Sigmoid colon (tissue), 7 donors: Measurements from ENCODE around the gene PSMG4. TPM values are rescaled to one million over a fixed set of nuclear protein-coding genes. Genes with fewer than 3 reads are reported as not detected.

Source experiments
- DNase-seq: peaks from one replicate; pipeline ENCODE4 v3.0.0-alpha.2; 2019
- H3K27ac ChIP-seq, 4 donors: fragments of 200-600 bp; sonication (generic); one replicate each; pipeline ENCODE4 v1.5.1; 2016 to 2019; ENCODE audit warnings: mild to moderate bottlenecking in 1 of 4
- H3K27me3 ChIP-seq, 3 donors: fragments of 200-600 bp; sonication (generic); one replicate each; pipeline ENCODE4 v1.5.1; 2019; ENCODE audit warnings: mild to moderate bottlenecking in 1 of 3
- H3K36me3 ChIP-seq, 4 donors: fragments of 200-600 bp; sonication (generic); one replicate each; pipeline ENCODE4 v1.5.1; 2016 to 2019
- H3K4me1 ChIP-seq, 4 donors: fragments of 200-600 bp; sonication (generic); one replicate each; pipeline ENCODE4 v1.5.1; 2017 to 2019
- H3K4me3 ChIP-seq, 4 donors: fragments of 200-600 bp; sonication (generic); one replicate each; pipeline ENCODE4 v1.5.1; 2017 to 2019; ENCODE audit warnings: mild to moderate bottlenecking in 2 of 4, moderate library complexity in 1 of 4
- H3K9me3 ChIP-seq, 4 donors: fragments of 200-600 bp in 3 of 4; sonication (generic) in 3 of 4; one replicate each; pipeline versions ENCODE4 v1.5.1 to v1.6.1; 2013 to 2019
- EP300 ChIP-seq, 4 donors: sonication (generic); formaldehyde crosslinking; IDR thresholded peaks; one replicate each; pipeline ENCODE4 v1.6.1; 2017; ENCODE audit warnings: antibody characterized with exemption in 4 of 4
- POLR2A ChIP-seq, 2 donors: fragments of 450-650 bp; IDR thresholded peaks; one replicate each; pipeline ENCODE4 v1.6.1; 2016; ENCODE audit warnings: antibody characterized with exemption in 2 of 2, mild to moderate bottlenecking in 2 of 2, moderate library complexity in 2 of 2
- POLR2AphosphoS5 ChIP-seq, 4 donors: sonication (generic); formaldehyde crosslinking; IDR thresholded peaks; one replicate each; pipeline ENCODE4 v1.6.1; 2017; ENCODE audit warnings: antibody characterized with exemption in 4 of 4
- WGBS, 2 donors: extraction: QIAGEN DNeasy Blood & Tissue Kit; methylation state at CpG; one replicate each; pipeline ENCODE4 v1.1.7; 2013; 5-methylcytosine and 5-hydroxymethylcytosine counted together
- intact Hi-C: fragments of 100-400 bp; cut with DNase I; formaldehyde crosslinking; loops from one replicate; pipeline ENCODE4 v1.15.1; 2023
- polyA plus RNA-seq, 3 donors: library from polyadenylated mRNA; stranded (reverse); fragments of 200-250 nt; gene quantifications; one replicate each; pipeline ENCODE4 v1.2.3, GENCODE V29; 2013
- total RNA-seq, 4 donors: library from RNA; depleted of rRNA; stranded (reverse); fragments of >200 nt; gene quantifications; one replicate each; pipeline ENCODE4 v1.1.0, GENCODE V29; 2016
- TF ChIP-seq, protein P1 (sequence below), 4 experiments: fragments of 450-650 bp in 3 of 4; fragments of 200-600 bp in 1 of 4; IDR thresholded peaks; one replicate each; pipeline ENCODE4 v1.5.1; 2016 to 2019; ENCODE audit warnings: antibody characterized with exemption in 4 of 4, mild to moderate bottlenecking in 3 of 4, moderate library complexity in 2 of 4
- donor health status: healthy with polysubstance abuse.
- donor health status: Bipolar disorder and iron deficiency.
- donor health status: healthy.

PSMG4 gene
- total and polyA plus RNA-seq, 7 donors, result 14.6 to 39.0 (median 30.0) TPM

DNA sequence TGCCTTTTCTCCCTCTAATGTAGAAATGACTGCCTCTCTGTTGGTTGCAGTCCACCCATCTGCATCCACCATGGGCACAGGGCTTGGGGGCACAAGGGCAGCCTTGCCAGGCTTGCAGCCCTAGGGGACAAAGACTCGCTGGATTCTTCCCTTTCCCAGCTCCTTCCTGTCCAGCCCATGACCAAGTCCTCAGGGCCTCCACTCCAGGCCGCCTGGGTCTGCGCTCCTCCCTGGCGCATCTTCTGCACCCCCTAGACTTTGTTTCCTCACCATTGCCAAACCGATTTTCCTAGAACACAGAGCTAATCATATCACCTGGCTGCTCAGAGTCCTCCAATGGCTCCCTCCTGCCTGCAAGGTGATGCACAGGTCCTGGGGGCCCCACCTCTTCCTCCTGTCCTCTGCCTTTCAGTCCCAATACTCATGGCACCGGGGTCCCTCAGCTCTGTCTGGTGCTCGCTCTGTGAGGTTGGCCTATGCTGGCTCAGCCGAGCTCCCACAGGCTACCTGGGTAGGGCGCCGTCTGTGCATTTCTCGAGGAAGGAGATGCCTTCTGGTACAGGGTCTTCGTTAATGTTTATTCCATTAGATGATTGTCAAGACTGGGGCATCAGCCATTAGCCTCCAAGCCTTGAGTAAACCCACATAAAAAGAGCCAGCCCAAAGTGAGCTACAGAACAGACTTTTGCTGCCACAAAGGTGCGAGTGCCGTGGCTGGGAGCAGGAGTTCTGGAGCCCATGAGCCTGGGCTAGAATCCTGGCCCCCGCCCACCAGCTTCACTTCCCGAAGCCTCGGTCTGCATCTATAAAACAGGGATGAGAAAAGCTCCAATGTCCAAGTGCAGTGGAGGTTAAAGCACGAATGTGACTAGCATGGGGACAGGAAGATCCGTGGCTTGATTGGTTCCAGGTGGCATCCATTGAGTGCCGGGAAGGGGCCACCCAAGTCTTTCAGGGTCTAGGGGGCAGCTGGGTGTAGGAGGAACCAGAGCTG is 17.7 kb downstream of the PSMG4 start:
- DNase-seq, result peak; percentile 60
- 87 to 89% methylated on average over 20 of the region's 20 CpGs for WGBS, 2 donors
- Histone ChIP-seq H3K4me3 (no peak overlapping the region), H3K36me3 (peaks cover 0 to 29% (median 4%) of the 10 kb centered on the region in 4 donors), H3K4me1 (peaks cover 0 to 21% (median 6%) of the 10 kb centered on the region in 4 donors), H3K27ac (no peak overlapping the region), H3K9me3 (no peaks in the 10 kb centered on the region), H3K27me3 (no peaks in the 10 kb centered on the region)
- TF ChIP-seq POLR2A (IDR thresholded peaks at IDR 0.05) (no peak), POLR2AphosphoS5 (IDR thresholded peaks at IDR 0.05) (no peak), EP300 (IDR thresholded peaks at IDR 0.05) (no peak)
- TF ChIP-seq, protein P1, sequence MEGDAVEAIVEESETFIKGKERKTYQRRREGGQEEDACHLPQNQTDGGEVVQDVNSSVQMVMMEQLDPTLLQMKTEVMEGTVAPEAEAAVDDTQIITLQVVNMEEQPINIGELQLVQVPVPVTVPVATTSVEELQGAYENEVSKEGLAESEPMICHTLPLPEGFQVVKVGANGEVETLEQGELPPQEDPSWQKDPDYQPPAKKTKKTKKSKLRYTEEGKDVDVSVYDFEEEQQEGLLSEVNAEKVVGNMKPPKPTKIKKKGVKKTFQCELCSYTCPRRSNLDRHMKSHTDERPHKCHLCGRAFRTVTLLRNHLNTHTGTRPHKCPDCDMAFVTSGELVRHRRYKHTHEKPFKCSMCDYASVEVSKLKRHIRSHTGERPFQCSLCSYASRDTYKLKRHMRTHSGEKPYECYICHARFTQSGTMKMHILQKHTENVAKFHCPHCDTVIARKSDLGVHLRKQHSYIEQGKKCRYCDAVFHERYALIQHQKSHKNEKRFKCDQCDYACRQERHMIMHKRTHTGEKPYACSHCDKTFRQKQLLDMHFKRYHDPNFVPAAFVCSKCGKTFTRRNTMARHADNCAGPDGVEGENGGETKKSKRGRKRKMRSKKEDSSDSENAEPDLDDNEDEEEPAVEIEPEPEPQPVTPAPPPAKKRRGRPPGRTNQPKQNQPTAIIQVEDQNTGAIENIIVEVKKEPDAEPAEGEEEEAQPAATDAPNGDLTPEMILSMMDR (IDR thresholded peaks at IDR 0.05), result no peak
- intact Hi-C loops, result no loop called here

DNA sequence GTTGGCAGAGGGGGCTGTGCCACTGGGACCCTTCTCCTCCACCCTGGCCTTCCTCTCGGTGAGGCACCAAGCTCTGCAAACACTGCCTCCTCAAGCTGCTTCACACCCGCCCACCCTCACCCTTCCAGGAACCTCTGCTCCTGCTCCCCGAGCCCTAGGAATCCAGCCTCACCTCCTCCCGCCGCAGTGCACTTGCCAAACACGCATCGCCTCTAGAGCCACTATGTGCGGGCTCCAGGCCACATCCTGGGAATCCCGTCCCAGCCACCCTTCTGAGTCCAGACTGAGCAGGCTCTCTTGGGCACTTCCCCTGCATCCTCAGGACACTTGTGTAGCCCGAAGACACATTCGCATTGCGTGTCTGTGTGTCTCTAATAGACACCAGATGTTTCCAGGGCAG is 18.5 kb downstream of the PSMG4 start:
- H3K9me3 ChIP-seq, result no peaks in the 10 kb centered on the region
- peak; percentile 53 for DNase-seq
- no peaks in the 10 kb centered on the region for H3K27me3 ChIP-seq
- 90 to 92% methylated on average over 12 of the region's 12 CpGs for WGBS, 2 donors
- intact Hi-C loops, result no loop called here
- TF ChIP-seq POLR2A (IDR thresholded peaks at IDR 0.05) (no peak), EP300 (IDR thresholded peaks at IDR 0.05) (no peak), POLR2AphosphoS5 (IDR thresholded peaks at IDR 0.05) (no peak)
- TF ChIP-seq, protein P1 (IDR thresholded peaks at IDR 0.05), result no peak
- no peak overlapping the region for H3K4me3 ChIP-seq
- H3K27ac ChIP-seq, result no peak overlapping the region
- H3K4me1 ChIP-seq, result peaks cover 0 to 28% (median 14%) of the 10 kb centered on the region in 4 donors
- H3K36me3 ChIP-seq, result peaks cover 0 to 21% (median 0%) of the 10 kb centered on the region in 4 donors

DNA sequence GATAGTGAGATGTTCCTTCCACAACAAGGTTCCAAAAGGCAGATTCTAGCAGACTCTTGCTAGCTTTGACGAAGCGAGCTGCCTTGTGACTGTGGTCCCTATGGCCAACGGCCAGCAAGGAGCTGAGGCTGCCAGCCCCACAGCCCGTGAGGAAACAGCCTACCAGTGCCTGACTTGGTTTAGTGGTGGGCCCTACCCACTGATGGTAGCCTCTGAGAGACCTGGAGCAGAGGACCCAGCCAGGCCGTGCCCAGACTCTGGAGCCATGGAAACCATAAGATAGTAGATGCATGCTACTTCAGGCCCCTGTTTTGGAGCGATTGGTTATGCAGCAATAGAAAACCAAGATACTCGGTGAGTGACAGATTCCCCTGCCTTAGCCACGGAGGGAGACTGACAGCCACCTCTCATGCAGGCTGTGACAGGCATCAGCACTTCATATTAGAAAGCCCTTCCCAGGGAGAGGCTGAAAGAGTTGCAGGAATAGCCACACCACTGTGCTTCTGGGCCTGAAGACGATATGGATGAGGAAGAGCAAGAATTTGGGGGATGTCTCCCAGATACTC is 19.2 kb downstream of the PSMG4 start:
- no peak overlapping the region for H3K4me3 ChIP-seq
- no peaks in the 10 kb centered on the region for H3K27me3 ChIP-seq
- 88 to 89% methylated on average over 9 of the region's 9 CpGs for WGBS, 2 donors
- intact Hi-C loops, result no loop called here
- peaks cover 0 to 35% (median 20%) of the 10 kb centered on the region in 4 donors for H3K4me1 ChIP-seq
- H3K9me3 ChIP-seq, result no peaks in the 10 kb centered on the region
- TF ChIP-seq POLR2A (IDR thresholded peaks at IDR 0.05), result no peak
- TF ChIP-seq, protein P1 (IDR thresholded peaks at IDR 0.05), result no peak
- TF ChIP-seq POLR2AphosphoS5 (IDR thresholded peaks at IDR 0.05), result no peak
- TF ChIP-seq EP300 (IDR thresholded peaks at IDR 0.05), result no peak
- no peak overlapping the region for H3K27ac ChIP-seq
- DNase-seq, result peak; percentile 51
- H3K36me3 ChIP-seq, result peaks cover 0 to 14% (median 0%) of the 10 kb centered on the region in 4 donors

DNA sequence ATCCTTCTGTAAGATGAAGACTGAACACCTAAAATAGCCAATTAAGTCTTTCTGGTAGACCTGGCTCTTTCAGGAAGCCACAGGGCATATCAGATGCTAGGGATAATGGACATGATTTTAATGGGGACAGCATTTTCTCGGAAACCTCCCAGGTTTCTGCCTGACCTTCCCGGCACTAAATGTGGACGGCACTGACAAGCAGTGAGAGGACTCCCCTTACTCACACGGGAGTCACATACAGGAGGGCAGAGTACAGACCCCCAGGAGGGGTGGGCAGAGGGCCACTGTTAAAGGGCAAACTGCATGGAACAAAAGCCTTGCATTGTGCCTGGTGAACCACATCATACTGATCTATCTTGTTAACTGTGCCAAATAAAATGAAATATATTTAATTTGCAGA is 19.9 kb downstream of the PSMG4 start:
- WGBS, 2 donors, result 87 to 92% methylated on average over 4 of the region's 4 CpGs
- intact Hi-C loops, result loop anchor here (1.0 kb wide), 1 partner anchor 454 kb away; no protein-coding TSS in a partner anchor

More for the DNA sequence above, 19.9 kb downstream of the PSMG4 start:
- TF ChIP-seq, protein P1 (IDR thresholded peaks at IDR 0.05), result no peak
- no peak for TF ChIP-seq POLR2AphosphoS5 (IDR thresholded peaks at IDR 0.05)
- TF ChIP-seq EP300 (IDR thresholded peaks at IDR 0.05), result no peak
- TF ChIP-seq POLR2A (IDR thresholded peaks at IDR 0.05), result no peak
- H3K4me1 ChIP-seq, result peaks cover 0 to 37% (median 26%) of the 10 kb centered on the region in 4 donors
- DNase-seq, result peak; percentile 41
- H3K36me3 ChIP-seq, result peaks cover 0 to 10% (median 0%) of the 10 kb centered on the region in 4 donors
- no peaks in the 10 kb centered on the region for H3K9me3 ChIP-seq
- no peak overlapping the region for H3K4me3 ChIP-seq
- no peaks in the 10 kb centered on the region for H3K27me3 ChIP-seq
- no peak overlapping the region for H3K27ac ChIP-seq
